Measurements from ENCODE around the gene PDE4D. TPM values are rescaled to one million over a fixed set of nuclear protein-coding genes. Genes with fewer than 3 reads are reported as not detected.
A peak's percentile ranks its signal among the peaks of the same experiment; 100 is the strongest.
"Not testable (repeated sequence)": the region's sequence is repeated elsewhere in the genome, so short reads cannot be mapped to it uniquely, and the experiment has no call there.

The PDE4D gene
- total RNA-seq, 1 donor, result 27.7 TPM

GRCh38 chr5:59712836-59713497 lies 180.6 kb downstream of the PDE4D start:
- peak in 2 of 3 donors; percentile 15 to 28 for DNase-seq (ENCODE audit: low read depth in 2 of 3, low spot score in 2 of 3)

DNA sequence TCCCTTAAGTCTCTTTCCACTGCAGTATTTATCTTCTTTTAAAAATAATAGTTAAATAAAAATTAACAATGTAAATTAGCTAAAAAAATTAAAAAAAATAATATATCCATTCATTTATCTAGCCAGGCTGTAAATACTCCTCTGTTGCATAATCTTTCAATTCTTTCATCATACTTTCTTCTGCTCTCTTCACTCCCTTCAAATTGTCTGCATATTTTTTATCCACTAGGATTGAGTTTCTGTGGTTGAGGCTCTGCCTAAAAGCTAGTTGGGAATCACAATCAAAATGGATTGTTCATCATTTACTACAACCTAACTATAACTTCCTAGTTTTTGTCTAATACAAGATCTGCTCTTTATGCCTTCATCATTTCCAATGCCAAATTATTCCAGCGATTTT lies 182.2 kb downstream of the PDE4D start:
- no peak for DNase-seq (ENCODE audit: low read depth in 2 of 3, low spot score in 2 of 3)

- no peak for DNase-seq (ENCODE audit: low read depth in 2 of 3, low spot score in 2 of 3)
Measured at GRCh38 chr5:59709846-59710245, 183.7 kb downstream of the PDE4D start.

DNA sequence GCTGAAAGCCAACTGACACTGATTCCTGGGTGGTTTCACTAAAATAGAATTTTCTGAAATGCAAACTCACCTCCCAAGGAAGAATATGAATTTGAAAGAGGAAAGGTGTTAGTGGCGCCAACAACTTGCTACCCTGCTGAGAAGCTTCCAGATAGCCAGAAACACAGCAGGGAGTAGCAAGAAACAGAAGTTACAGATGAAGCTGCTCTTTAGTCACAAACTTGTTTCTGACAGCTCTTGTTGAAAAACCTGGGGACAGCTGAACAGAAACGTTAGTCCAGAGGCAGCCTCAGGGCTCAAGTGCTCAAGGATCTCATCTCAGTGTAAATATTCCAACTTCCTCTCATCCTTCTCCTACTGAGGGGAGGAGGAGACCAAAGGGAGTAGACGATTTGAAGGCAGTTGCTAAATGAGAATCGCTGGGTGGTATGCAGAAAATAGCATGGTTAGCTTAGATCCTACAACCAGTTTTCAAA lies 184.1 kb downstream of the PDE4D start:
- DNase-seq (ENCODE audit: low read depth in 2 of 3, low spot score in 2 of 3), result no peak

DNA sequence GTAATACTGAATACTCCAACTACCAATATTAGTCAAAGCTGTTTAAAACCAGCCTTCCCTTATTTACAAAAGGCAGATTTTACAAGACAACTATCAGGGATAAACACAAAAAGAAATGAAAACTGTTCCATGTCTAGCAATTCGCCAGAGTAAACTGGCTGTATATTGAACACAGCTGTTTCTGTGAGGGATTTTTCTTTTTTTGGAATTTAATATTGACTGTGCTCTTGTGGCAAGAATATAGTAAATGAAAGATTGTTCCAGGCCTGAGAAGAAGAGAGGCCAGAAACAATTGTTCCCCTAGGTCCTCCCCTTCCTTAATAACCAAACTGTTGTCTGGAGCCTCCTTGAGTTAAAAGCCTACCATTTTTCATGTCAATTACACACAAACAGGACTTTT lies 188.6 kb downstream of the PDE4D start:
- DNase-seq (ENCODE audit: low read depth in 2 of 3, low spot score in 2 of 3), result no peak

DNA sequence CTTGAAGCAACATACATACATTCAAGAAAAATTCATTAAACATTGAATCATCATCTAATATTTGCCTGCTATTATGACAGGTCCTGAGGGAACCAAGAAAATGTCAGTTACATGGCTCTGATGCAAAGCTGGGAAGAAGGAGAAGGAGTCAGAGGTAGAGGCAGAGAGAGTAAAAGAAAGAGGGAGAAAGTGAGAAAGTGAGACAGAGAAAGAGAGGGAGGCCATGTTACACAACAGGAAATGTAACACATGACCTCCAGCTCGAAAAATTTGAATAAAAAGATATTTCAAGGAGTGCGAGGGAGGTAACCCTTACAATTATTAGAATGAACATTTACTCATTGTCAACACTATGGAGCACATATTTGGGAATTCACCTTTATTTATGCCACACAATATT lies 189.7 kb downstream of the PDE4D start:
- no peak for DNase-seq (ENCODE audit: low read depth in 2 of 3, low spot score in 2 of 3)

DNA sequence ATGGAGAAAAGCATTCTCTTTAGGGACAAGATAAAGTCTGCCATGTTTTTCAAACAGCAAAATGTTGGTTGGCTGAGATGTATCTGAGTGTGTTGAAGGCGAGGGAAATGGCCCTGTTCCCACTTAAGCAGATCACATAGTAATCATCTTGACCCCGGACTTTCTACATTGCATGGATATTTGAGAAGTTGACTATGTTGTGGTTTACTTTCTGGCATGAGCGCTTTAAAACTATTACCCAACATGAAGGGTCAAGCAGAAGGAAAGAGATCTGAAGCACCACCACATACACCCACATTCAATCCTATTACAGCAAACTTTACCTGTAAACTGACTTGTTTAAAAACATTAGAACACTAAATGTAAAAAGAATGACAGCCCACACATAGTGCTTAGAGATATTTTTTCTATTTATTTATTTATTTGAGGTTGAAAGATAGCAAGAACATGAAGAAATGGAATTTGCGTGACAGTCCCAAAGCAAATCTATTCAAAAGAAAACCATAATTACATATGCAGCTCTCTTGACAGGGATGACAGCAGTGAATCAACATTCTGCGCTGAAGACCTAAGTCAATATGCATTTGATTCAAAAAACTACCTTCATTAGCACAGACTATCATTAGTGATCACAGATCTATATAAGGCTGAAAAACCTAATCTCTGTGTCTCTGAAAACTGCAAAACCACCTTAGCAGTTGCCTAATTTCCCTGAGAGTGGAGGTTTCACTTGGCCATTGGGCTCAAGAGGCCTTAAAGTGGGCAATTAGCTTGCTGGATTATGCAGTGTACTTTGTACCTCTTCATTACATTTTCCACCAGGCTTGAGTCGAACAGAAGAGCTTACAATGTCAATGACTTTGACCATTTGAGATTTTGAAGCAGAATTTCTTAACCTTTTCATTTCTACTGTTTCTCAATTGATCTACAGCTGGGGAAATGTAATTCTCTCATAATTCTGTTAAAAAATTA lies 195.0 kb downstream of the PDE4D start:
- DNase-seq (ENCODE audit: low read depth in 2 of 3, low spot score in 2 of 3), result no peak

DNA sequence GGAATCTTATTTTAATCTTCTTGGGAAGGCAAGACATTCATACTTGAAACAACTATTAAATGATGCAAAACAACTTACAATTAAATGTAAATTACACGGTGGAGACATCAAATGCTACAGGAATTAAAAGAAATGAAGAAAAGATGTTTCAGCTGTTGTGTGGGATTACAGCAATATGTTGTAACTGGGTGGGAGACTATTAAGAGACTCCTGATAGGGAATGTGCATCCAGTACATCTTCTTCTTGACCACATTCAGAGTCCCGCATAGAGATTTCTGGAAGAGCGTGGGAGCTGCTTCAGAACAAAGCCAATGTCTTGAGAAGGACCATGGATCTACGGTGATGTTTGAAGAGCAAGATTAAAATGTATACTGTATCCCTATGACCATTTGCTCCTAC lies 199.1 kb downstream of the PDE4D start:
- no peak for DNase-seq (ENCODE audit: low read depth in 2 of 3, low spot score in 2 of 3)

DNA sequence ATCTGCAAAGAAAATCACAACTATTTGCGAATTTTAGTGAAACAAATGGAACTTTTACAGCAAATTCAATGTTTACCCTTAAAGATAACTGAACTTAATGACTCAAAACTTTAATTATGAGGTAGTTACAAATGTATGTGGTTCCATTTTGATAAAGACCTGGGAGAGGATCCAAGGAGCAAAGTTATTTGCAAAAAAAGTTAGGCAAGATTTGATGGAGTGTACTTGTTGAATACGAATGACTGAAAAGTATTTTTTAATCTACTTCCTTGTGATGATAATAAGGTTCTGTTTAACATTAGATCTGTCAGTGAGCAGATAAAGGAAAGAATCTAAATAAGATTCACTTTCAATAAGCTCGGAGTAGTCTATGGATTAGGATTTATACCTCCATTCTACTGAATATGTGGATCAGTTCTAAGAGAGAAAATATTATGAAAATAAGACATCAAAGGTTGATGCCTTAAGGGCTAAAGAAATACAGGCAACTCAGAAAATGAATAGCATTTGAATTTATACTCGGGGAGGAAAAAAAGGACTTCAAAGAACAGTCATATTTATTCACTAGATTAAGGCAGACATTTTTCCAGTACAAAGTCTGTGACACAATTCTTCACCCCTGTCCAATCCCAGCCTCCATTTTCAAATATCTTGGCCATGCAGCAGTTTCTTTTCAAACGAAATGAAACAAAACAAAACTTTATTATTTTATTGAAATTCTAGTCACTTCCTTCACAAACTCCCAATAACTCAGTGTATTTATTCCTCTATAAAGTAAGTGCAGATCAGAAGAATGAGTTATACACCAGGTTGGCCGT lies 199.8 kb downstream of the PDE4D start:
- no peak for DNase-seq (ENCODE audit: low read depth in 2 of 3, low spot score in 2 of 3)

- no peak for DNase-seq (ENCODE audit: low read depth in 2 of 3, low spot score in 2 of 3)
Measured at GRCh38 chr5:59685793-59686192, 207.7 kb downstream of the PDE4D start.

DNA sequence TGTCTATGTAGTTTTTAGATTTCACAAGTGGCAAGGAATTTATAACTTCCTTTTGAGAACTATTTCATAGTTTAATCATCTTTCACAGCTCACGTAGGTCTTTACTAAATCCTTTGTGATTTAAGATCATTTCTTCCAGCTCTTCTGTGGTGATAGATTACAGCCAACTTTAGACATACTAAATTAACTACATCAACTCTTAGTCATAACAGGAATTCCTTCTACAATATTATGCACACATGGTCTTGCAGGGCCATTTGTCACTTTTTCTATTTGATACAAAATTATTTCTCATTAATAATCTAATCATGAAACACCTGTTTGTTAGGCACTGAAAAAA lies 208.4 kb downstream of the PDE4D start:
- DNase-seq (ENCODE audit: low read depth in 2 of 3, low spot score in 2 of 3), result no peak

- DNase-seq (ENCODE audit: low read depth in 2 of 3, low spot score in 2 of 3), result no peak
Measured at GRCh38 chr5:59684388-59685190, 208.9 kb downstream of the PDE4D start.

DNA sequence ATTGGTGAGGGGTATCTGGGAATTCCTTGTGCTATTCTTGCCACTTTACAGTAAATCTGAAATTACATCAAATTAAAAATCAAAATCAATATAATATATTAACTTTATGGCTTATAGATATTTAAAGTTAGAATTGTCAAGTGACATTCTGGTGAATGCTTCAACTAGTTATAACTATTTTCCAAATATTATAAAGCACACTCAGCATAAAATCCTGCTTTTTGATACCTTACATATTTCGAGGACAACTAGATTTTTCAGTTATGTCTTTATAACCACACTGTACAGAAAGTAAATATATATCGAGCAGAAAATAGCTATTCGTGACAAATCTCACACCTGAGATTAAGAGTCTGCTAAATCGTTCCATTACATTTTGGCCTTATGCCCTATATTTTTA lies 210.2 kb downstream of the PDE4D start:
- DNase-seq (ENCODE audit: low read depth in 2 of 3, low spot score in 2 of 3), result no peak

DNA sequence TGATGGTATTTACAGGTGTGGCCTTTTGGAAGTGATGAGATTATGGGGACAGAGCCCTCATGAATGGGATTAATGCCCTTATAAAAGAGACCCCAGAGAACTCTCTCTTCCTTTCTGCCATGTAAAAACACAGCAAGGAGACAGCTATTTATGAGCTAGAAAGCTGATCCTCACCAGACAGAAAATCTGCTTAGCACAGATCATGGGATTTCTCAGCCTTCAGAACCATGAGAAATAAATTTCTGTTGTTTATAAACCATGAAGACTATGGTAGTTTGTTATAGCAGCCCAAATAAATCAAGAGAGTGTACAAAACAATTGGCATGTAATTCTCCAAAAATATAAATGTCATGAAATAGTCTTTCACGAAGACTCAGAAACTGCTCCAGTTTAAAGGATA lies 211.0 kb downstream of the PDE4D start:
- DNase-seq (ENCODE audit: low read depth in 2 of 3, low spot score in 2 of 3), result no peak

- DNase-seq (ENCODE audit: low read depth in 2 of 3, low spot score in 2 of 3), result no peak
Measured at GRCh38 chr5:59678943-59679342, 214.6 kb downstream of the PDE4D start.

DNA sequence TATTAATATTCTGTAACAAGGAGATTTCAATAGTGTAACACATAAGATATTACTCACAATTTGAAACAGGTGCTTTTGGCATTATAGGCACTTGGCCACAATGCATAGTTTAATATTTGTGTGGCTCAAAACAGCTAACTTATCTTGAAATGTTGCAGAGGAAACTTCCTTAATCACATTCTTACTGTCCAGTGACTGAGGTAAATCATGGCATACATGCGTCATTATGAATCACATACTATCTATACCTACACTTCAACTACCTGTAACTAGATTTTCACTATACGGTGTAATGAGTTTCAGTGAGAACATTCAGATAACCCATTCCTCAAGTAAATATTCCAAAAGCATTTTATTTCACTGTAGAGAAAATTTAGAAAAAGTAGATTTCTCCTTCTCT lies 218.8 kb downstream of the PDE4D start:
- no peak for DNase-seq (ENCODE audit: low read depth in 2 of 3, low spot score in 2 of 3)

- DNase-seq (ENCODE audit: low read depth in 2 of 3, low spot score in 2 of 3), result peak; percentile 9 to 68 (median 42)
Measured at GRCh38 chr5:59673438-59674058, 220.0 kb downstream of the PDE4D start.

GRCh38 chr5:59666440-59667068 lies 227.0 kb downstream of the PDE4D start:
- DNase-seq (ENCODE audit: low read depth in 2 of 3, low spot score in 2 of 3), result no peak

DNA sequence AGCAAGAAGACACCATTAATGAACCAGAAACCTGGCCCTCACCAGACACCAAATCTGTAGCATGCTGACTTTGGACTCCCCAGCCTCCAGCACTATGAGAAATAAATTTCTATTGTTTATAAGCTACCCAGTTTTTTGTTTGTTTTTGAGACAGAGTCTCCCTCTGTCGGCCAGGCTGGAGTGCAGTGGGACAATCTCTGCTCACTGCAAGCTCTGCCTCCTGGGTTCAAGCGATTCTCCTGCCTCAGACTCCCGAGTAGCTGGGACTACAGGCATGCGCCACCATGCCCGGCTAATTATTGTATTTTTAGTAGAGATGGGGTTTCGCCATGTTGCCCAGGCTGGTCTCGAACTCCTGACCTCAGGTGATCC lies 227.7 kb downstream of the PDE4D start:
- DNase-seq (ENCODE audit: low read depth in 2 of 3, low spot score in 2 of 3), result not testable (repeated sequence)
